Nephron (organoid): ENCODE data around the gene FNBP1.
"Not testable (repeated sequence)": the region's sequence is repeated elsewhere in the genome, so short reads cannot be mapped to it uniquely, and the experiment has no call there.

Experiments
- H3K27ac Mint-ChIP-seq, 3 experiments: 2 replicates each; pipeline ENCODE4 v1.8.0; 2020; ENCODE audit warnings: mixed read lengths in 3 of 3, mild to moderate bottlenecking in 2 of 3, moderate library complexity in 1 of 3
- H3K27me3 Mint-ChIP-seq: 2 replicates; pipeline ENCODE4 v1.8.0; 2021; ENCODE audit warnings: low read depth, mild to moderate bottlenecking, moderate library complexity, mixed read lengths
- H3K36me3 Mint-ChIP-seq: 2 replicates; pipeline ENCODE4 v1.8.0; 2020; ENCODE audit warnings: low read depth, mixed read lengths
- H3K4me1 Mint-ChIP-seq: 2 replicates; pipeline ENCODE4 v1.8.0; 2020; ENCODE audit warnings: mixed read lengths
- H3K4me3 Mint-ChIP-seq, 3 experiments: 2 replicates each; pipeline ENCODE4 v1.8.0; 2020; ENCODE audit warnings: mild to moderate bottlenecking in 3 of 3, mixed read lengths in 3 of 3, moderate library complexity in 2 of 3
- H3K9me3 Mint-ChIP-seq: 2 replicates; pipeline ENCODE4 v1.8.0; 2020; ENCODE audit warnings: mixed read lengths
- CTCF ChIP-seq, 3 experiments: fragments of 200-600 bp; sonication (generic); IDR thresholded peaks; one replicate each; pipeline ENCODE4 v1.5.0; 2021; ENCODE audit warnings: antibody characterized with exemption in 3 of 3; ENCODE audit not compliant: unreplicated experiment in 3 of 3

The FNBP1 gene

GRCh38 chr9:129953736-129954135, 89.3 kb downstream of the FNBP1 start:
- H3K36me3 Mint-ChIP-seq: peaks cover 28% of the 10 kb centered on the region
- TF ChIP-seq CTCF (IDR thresholded peaks at IDR 0.05; ENCODE audit: unreplicated experiment in 3 of 3): no peak
- no peak overlapping the region for H3K4me3 Mint-ChIP-seq
- H3K27me3 Mint-ChIP-seq: no peaks in the 10 kb centered on the region
- H3K9me3 Mint-ChIP-seq: no peaks in the 10 kb centered on the region
- peaks cover 16% of the 10 kb centered on the region for H3K4me1 Mint-ChIP-seq
- H3K27ac Mint-ChIP-seq: no peak overlapping the region

GRCh38 chr9:129952337-129952736, 90.7 kb downstream of the FNBP1 start:
- no peak overlapping the region for H3K4me3 Mint-ChIP-seq
- no peaks in the 10 kb centered on the region for H3K27me3 Mint-ChIP-seq
- H3K27ac Mint-ChIP-seq: no peak overlapping the region
- H3K4me1 Mint-ChIP-seq: peaks cover 16% of the 10 kb centered on the region
- peaks cover 20% of the 10 kb centered on the region for H3K36me3 Mint-ChIP-seq
- no peak for TF ChIP-seq CTCF (IDR thresholded peaks at IDR 0.05; ENCODE audit: unreplicated experiment in 3 of 3)
- no peaks in the 10 kb centered on the region for H3K9me3 Mint-ChIP-seq

- H3K27ac Mint-ChIP-seq: peak overlapping the region in 2 of 3 experiments; percentile 3 to 17
- H3K36me3 Mint-ChIP-seq: peaks cover 17% of the 10 kb centered on the region
- no peak overlapping the region for H3K4me3 Mint-ChIP-seq
- peaks cover 16% of the 10 kb centered on the region for H3K4me1 Mint-ChIP-seq
- no peaks in the 10 kb centered on the region for H3K27me3 Mint-ChIP-seq
- no peak for TF ChIP-seq CTCF (IDR thresholded peaks at IDR 0.05; ENCODE audit: unreplicated experiment in 3 of 3)
- no peaks in the 10 kb centered on the region for H3K9me3 Mint-ChIP-seq
Observed at GRCh38 chr9:129949821-129950220, 93.2 kb downstream of the FNBP1 start.

GRCh38 chr9:129948626-129949025, 94.4 kb downstream of the FNBP1 start:
- H3K4me3 Mint-ChIP-seq, H3K9me3 Mint-ChIP-seq, H3K27me3 Mint-ChIP-seq: not testable (repeated sequence)
- Mint-ChIP-seq H3K4me1 (peaks cover 16% of the 10 kb centered on the region), H3K27ac (peak overlapping the region in 1 of 3 experiments; percentile 7), H3K36me3 (peaks cover 28% of the 10 kb centered on the region)

- H3K27me3 Mint-ChIP-seq: no peaks in the 10 kb centered on the region
- H3K27ac Mint-ChIP-seq: no peak overlapping the region
- H3K4me1 Mint-ChIP-seq: peaks cover 16% of the 10 kb centered on the region
- H3K9me3 Mint-ChIP-seq: peaks cover 17% of the 10 kb centered on the region
- no peak overlapping the region for H3K4me3 Mint-ChIP-seq
- TF ChIP-seq CTCF (IDR thresholded peaks at IDR 0.05; ENCODE audit: unreplicated experiment in 3 of 3): no peak
- peaks cover 40% of the 10 kb centered on the region for H3K36me3 Mint-ChIP-seq
Observed at GRCh38 chr9:129946246-129946995, 96.6 kb downstream of the FNBP1 start.

GRCh38 chr9:129945314-129945713, 97.7 kb downstream of the FNBP1 start:
- H3K36me3 Mint-ChIP-seq: peaks cover 48% of the 10 kb centered on the region
- H3K9me3 Mint-ChIP-seq: peaks cover 18% of the 10 kb centered on the region
- H3K27me3 Mint-ChIP-seq: no peaks in the 10 kb centered on the region
- H3K4me1 Mint-ChIP-seq: peaks cover 14% of the 10 kb centered on the region
- H3K27ac Mint-ChIP-seq: no peak overlapping the region
- no peak for TF ChIP-seq CTCF (IDR thresholded peaks at IDR 0.05; ENCODE audit: unreplicated experiment in 3 of 3)
- no peak overlapping the region for H3K4me3 Mint-ChIP-seq
